Adrenal gland (tissue), 12 donors: Measurements from ENCODE around the gene PLK1. TPM values are rescaled to one million over a fixed set of nuclear protein-coding genes. Genes with fewer than 3 reads are reported as not detected.

Experiments
- DNase-seq, 7 donors: peaks; one replicate each; pipeline ENCODE4 v3.0.0-alpha.2; 2019 to 2020
- H3K27ac ChIP-seq, 5 donors: fragments of 200-600 bp; sonication (generic) in 4 of 5; 1 replicate in 3 of 5; 2 replicates in 2 of 5; pipeline versions ENCODE4 v1.5.1 to v1.8.0; 2016 to 2020; ENCODE audit warnings: mild to moderate bottlenecking in 1 of 5
- H3K27me3 ChIP-seq: fragments of 200-600 bp; 2 replicates; pipeline ENCODE4 v1.8.0; 2021
- H3K36me3 ChIP-seq, 2 donors: fragments of 200-600 bp; replicated peaks in 1 of 2; 1 replicate in 1 of 2; 2 replicates in 1 of 2; pipeline versions ENCODE4 v1.5.1 to v1.8.0; 2018 to 2022
- H3K4me1 ChIP-seq, 2 donors: fragments of 200-600 bp; replicated peaks in 1 of 2; 1 replicate in 1 of 2; 2 replicates in 1 of 2; pipeline versions ENCODE4 v1.5.1 to v1.8.0; 2018 to 2021
- H3K4me3 ChIP-seq, 4 donors: fragments of 200-600 bp; sonication (generic) in 3 of 4; one replicate each; pipeline ENCODE4 v1.5.1; 2016 to 2018
- H3K9me3 ChIP-seq, 3 donors: fragments of 200-600 bp; sonication (generic) in 1 of 3; replicated peaks in 1 of 3; 1 replicate in 2 of 3; 2 replicates in 1 of 3; pipeline versions ENCODE4 v1.5.1 to v1.8.0; 2016 to 2021
- CTCF ChIP-seq, 6 experiments: fragments of 450-650 bp in 4 of 6; fragments of 200-600 bp in 2 of 6; sonication (generic) in 1 of 6; IDR thresholded peaks; 1 replicate in 5 of 6; 2 replicates in 1 of 6; pipeline versions ENCODE4 v1.5.1 to v1.8.0; 2016 to 2021; ENCODE audit warnings: antibody characterized with exemption in 6 of 6, mild to moderate bottlenecking in 2 of 6, moderate library complexity in 1 of 6
- POLR2A ChIP-seq, 2 donors: fragments of 450-650 bp; IDR thresholded peaks; one replicate each; pipeline ENCODE4 v1.6.1; 2017; ENCODE audit warnings: antibody characterized with exemption in 2 of 2, mild to moderate bottlenecking in 2 of 2, moderate library complexity in 1 of 2
- WGBS, 4 donors: extraction: QIAGEN DNeasy Blood & Tissue Kit in 2 of 4; methylation state at CpG; one replicate each; pipeline versions ENCODE4 v1.1.5 to v1.1.7; 2013 to 2017; 5-methylcytosine and 5-hydroxymethylcytosine counted together
- intact Hi-C, 2 donors: fragments of 100-400 bp; cut with DNase I; formaldehyde crosslinking; loops; one replicate each; pipeline versions ENCODE4 v1.14.1 to v1.15.0; 2022 to 2023
- polyA plus RNA-seq, 3 donors: library from polyadenylated mRNA; stranded (reverse); fragments of 200-250 nt in 2 of 3; fragments of 350-450 nt in 1 of 3; fragmentation: Illumina TruSeq in 1 of 3; extraction: RNeasy Lipid Tissue Mini Kit (QIAGEN cat#74804) in 1 of 3; gene quantifications; one replicate each; pipeline ENCODE4 v1.2.3, GENCODE V29; 2013 to 2014
- total RNA-seq, 9 donors: library from RNA; depleted of rRNA in 4 of 9; stranded (reverse); fragments of >200 nt in 4 of 9; fragments of 120-200 nt in 1 of 9; fragmentation: NEBNext Ultra II Directional in 1 of 9; extraction: Animal tissue kit (Norgen Biotek cat#: 25700) in 1 of 9; gene quantifications; one replicate each; pipeline versions ENCODE4 v1.1.0 to v1.2.4, GENCODE V29; 2013 to 2023
- donor health status: healthy with polysubstance abuse.
- donor health status: Bipolar disorder and iron deficiency.
- donor health status: DM: yes; HTN: yes; CAD: no.
- donor health status: DM: no; HTN: no; CAD: no.
- donor health status: DM: no; HTN: no; CAD: no.
- donor health status: DM: yes; HTN: yes; CAD: no.

The PLK1 gene
- total and polyA plus RNA-seq, 12 donors: 0.18 to 4.8 (median 2.7) TPM

DNA sequence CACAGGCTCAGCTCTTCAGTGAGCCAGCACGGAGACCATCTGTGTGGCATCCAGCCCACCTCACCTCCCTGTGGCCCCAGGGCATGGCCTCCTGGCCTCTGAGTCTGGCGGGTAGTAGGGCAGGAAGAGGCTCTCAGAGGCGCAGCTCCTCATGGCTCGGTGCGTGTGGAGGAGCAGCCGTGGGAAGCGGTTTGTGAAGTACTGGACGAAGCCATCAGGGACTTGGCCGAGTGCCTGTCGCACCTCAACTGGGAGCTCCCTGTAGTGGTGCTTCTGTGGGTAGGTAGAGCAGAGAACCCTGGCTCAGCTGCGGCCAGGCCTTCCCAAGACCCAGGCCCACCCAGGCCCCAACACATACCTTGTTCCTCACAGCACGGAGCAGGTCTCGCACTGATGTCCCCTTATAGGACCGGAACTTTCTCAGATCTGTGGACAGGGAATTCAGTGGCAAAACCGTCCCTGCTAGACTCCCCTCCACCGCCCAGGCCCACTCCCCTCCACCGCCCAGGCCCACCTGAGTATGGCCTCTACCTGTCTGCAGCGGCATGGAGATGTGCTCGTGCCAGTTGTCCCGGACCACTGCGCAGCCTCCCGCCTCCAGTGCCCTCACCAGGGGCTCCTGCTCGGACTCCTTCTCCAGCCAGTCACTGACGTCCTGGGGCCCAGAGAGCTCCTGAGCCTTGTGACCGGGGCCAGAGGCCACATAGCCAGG, 12.2 kb downstream of the PLK1 start:
- Histone ChIP-seq H3K27me3 (no peaks in the 10 kb centered on the region), H3K4me1 (peaks cover 0 to 11% of the 10 kb centered on the region in 2 donors), H3K27ac (no peak overlapping the region), H3K36me3 (peaks cover 0 to 45% of the 10 kb centered on the region in 2 donors), H3K4me3 (no peak overlapping the region), H3K9me3 (no peaks in the 10 kb centered on the region)
- TF ChIP-seq CTCF (IDR thresholded peaks at IDR 0.05) (no peak), POLR2A (IDR thresholded peaks at IDR 0.05) (no peak)
- WGBS, 4 donors: 95 to 97% (median 95%) methylated on average over 11 to 25 of the region's 25 CpGs
- DNase-seq: no peak
- intact Hi-C loops: no loop called here

GRCh38 chr16:23691483-23692189, 12.9 kb downstream of the PLK1 start:
- no peaks in the 10 kb centered on the region for H3K27me3 ChIP-seq
- no peak overlapping the region for H3K4me3 ChIP-seq
- TF ChIP-seq POLR2A (IDR thresholded peaks at IDR 0.05) (no peak), CTCF (IDR thresholded peaks at IDR 0.05) (no peak)
- peaks cover 0 to 43% of the 10 kb centered on the region in 2 donors for H3K36me3 ChIP-seq
- H3K27ac ChIP-seq: no peak overlapping the region
- intact Hi-C loops: no loop called here
- DNase-seq: no peak
- H3K9me3 ChIP-seq: no peaks in the 10 kb centered on the region
- 94 to 96% (median 96%) methylated on average over 8 to 10 of the region's 10 CpGs for WGBS, 4 donors
- peaks cover 0 to 11% of the 10 kb centered on the region in 2 donors for H3K4me1 ChIP-seq

GRCh38 chr16:23692190-23692837, 13.6 kb downstream of the PLK1 start:
- WGBS, 4 donors: 87 to 97% (median 96%) methylated on average over 6 of the region's 6 CpGs

More at GRCh38 chr16:23692190-23692837, 13.6 kb downstream of the PLK1 start:
- DNase-seq: no peak
- Histone ChIP-seq H3K9me3 (no peaks in the 10 kb centered on the region), H3K36me3 (peaks cover 0 to 36% of the 10 kb centered on the region in 2 donors), H3K4me3 (no peak overlapping the region), H3K4me1 (peaks cover 0 to 11% of the 10 kb centered on the region in 2 donors), H3K27ac (no peak overlapping the region), H3K27me3 (no peaks in the 10 kb centered on the region)
- intact Hi-C loops: no loop called here
- TF ChIP-seq CTCF (IDR thresholded peaks at IDR 0.05) (no peak), POLR2A (IDR thresholded peaks at IDR 0.05) (no peak)
